ENCODE data around the gene KIAA0319L. TPM values are rescaled to one million over a fixed set of nuclear protein-coding genes. Genes with fewer than 3 reads are reported as not detected.
A peak's percentile ranks its signal among the peaks of the same experiment; 100 is the strongest.

Gene KIAA0319L
- total and polyA plus RNA-seq, 8 donors = 13.1 to 146 (median 39.1) TPM

DNA sequence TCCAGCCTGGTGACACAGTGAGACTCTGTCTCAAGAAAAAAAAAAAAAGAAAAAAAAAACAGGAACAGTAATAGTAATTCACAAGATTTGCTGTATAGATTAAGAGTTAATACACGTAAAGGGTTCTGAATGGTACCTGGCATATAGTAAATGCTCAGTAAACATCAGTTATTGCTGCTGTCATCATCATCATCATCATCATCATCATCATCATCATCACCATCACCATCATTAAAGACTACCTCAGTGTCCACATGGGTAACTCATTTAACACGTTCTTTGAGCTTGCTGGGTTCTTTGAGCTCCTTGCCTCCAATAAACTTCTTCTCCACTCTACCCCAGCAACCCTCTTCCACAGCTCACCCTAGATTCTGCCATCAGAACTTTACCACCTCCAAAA, 55.0 kb downstream of the KIAA0319L start:
- intact Hi-C loops (cut with DNase I; ENCODE audit: low total_unique reads) = no loop called here
- H3K27me3 ChIP-seq = no peaks in the 10 kb centered on the region
- DNase-seq = no peak
- H3K36me3 ChIP-seq = peaks cover 0 to 18% (median 14%) of the 10 kb centered on the region in 4 donors
- WGBS, 5 donors = 93 to 100% (median 94%) methylated on average over 2 of the region's 2 CpGs
- peaks cover 13 to 41% (median 30%) of the 10 kb centered on the region in 4 donors for H3K4me1 ChIP-seq
- no peak overlapping the region for H3K4me3 ChIP-seq
- H3K9me3 ChIP-seq = no peaks in the 10 kb centered on the region
- H3K27ac ChIP-seq = no peak overlapping the region
- TF ChIP-seq, protein P1, sequence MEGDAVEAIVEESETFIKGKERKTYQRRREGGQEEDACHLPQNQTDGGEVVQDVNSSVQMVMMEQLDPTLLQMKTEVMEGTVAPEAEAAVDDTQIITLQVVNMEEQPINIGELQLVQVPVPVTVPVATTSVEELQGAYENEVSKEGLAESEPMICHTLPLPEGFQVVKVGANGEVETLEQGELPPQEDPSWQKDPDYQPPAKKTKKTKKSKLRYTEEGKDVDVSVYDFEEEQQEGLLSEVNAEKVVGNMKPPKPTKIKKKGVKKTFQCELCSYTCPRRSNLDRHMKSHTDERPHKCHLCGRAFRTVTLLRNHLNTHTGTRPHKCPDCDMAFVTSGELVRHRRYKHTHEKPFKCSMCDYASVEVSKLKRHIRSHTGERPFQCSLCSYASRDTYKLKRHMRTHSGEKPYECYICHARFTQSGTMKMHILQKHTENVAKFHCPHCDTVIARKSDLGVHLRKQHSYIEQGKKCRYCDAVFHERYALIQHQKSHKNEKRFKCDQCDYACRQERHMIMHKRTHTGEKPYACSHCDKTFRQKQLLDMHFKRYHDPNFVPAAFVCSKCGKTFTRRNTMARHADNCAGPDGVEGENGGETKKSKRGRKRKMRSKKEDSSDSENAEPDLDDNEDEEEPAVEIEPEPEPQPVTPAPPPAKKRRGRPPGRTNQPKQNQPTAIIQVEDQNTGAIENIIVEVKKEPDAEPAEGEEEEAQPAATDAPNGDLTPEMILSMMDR (IDR thresholded peaks at IDR 0.05) = no peak
- TF ChIP-seq POLR2A (IDR thresholded peaks at IDR 0.05) (no peak), EP300 (IDR thresholded peaks at IDR 0.05) (no peak), POLR2AphosphoS5 (IDR thresholded peaks at IDR 0.05) (no peak)

DNA sequence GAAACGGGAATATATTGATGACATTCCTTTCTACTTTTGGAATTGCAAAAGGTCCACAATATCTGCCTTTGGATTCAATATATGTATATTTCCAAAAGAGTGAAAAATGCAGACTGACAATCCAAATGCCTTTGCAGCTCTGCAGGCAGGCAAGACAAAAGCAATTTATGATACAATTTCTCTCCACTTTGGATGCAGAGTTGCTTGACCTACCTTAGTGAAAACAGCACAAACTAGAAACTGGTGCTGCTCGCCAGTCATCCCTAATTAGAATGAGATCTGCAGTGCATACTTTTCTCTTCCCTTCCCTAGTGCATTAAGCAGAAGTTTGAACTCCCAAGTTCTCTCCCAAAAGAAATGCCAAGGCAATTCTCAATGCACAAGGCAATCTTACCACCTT, 56.8 kb downstream of the KIAA0319L start:
- peak overlapping the region in 1 of 5 donors; percentile 4 for H3K27ac ChIP-seq

DNA sequence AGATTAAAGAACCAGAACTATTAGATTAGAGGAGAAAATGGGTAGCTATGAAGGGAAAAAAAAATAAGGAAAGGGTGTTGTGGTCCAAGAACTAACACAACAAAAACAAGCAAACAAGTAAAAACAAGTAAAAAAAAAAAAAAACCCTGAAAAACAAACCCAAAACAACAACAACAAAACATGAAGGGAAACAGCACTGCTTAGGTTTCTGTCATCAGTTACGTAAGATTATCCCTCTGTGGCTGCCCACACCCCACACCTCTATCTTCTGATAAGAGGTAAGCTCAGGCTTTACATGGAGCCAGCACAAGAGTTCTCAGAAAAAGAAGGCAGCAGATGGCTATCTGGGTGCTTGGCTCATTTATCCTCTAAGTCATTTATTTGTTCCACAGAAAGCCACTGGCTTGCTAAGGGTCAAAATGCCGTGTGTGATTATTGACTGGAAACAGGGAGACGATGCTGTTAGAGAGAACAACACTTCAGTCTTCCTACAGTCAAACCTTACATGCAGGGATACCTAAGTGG, 57.5 kb downstream of the KIAA0319L start:
- Histone ChIP-seq H3K27ac (peak overlapping the region in 4 of 5 donors; percentile 4 to 17 (median 16)), H3K4me1 (peaks cover 0 to 23% (median 14%) of the 10 kb centered on the region in 4 donors), H3K27me3 (no peaks in the 10 kb centered on the region), H3K9me3 (no peaks in the 10 kb centered on the region), H3K4me3 (no peak overlapping the region), H3K36me3 (peaks cover 0 to 4% (median 0%) of the 10 kb centered on the region in 4 donors)
- peak; percentile 31 to 32 for DNase-seq
- intact Hi-C loops (cut with DNase I; ENCODE audit: low total_unique reads) = no loop called here
- WGBS, 5 donors = 11 to 42% (median 26%) methylated on average over 3 of the region's 3 CpGs
- TF ChIP-seq EP300 (IDR thresholded peaks at IDR 0.05) (no peak), POLR2A (IDR thresholded peaks at IDR 0.05) (no peak), POLR2AphosphoS5 (IDR thresholded peaks at IDR 0.05) (no peak)
- TF ChIP-seq, protein P1 (IDR thresholded peaks at IDR 0.05) = no peak

More for the DNA sequence above, 56.8 kb downstream of the KIAA0319L start:
- TF ChIP-seq, protein P1 (IDR thresholded peaks at IDR 0.05) = no peak
- TF ChIP-seq EP300 (IDR thresholded peaks at IDR 0.05) (no peak), POLR2A (IDR thresholded peaks at IDR 0.05) (no peak), POLR2AphosphoS5 (IDR thresholded peaks at IDR 0.05) (no peak)
- H3K36me3 ChIP-seq = peaks cover 0 to 1% (median 0%) of the 10 kb centered on the region in 4 donors
- 42 to 69% (median 53%) methylated on average over 2 of the region's 2 CpGs for WGBS, 5 donors
- intact Hi-C loops (cut with DNase I; ENCODE audit: low total_unique reads) = no loop called here
- no peak for DNase-seq
- H3K9me3 ChIP-seq = no peaks in the 10 kb centered on the region
- no peak overlapping the region for H3K4me3 ChIP-seq
- H3K27me3 ChIP-seq = no peaks in the 10 kb centered on the region
- H3K4me1 ChIP-seq = peaks cover 0 to 25% (median 14%) of the 10 kb centered on the region in 4 donors

DNA sequence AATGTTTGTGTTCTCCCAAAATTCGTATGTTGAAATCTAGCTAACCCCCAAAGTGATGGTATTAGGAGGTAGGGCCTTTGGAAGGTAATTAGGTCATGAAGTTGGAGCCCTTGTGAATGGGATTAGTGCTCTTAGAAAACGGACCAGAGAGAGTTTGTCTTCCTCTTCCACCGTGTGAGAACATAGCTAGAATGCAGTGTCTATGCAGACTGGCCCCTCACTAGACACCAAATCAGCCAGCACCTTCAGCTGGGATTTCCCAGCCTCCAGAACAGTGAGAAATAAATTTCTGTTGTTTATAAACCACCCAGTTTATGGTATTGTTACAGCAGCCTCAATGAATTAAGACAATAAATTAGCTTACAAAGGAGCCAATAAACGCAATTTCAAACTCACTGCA, 58.0 kb downstream of the KIAA0319L start:
- H3K4me1 ChIP-seq = peaks cover 0 to 23% (median 14%) of the 10 kb centered on the region in 4 donors
- intact Hi-C loops (cut with DNase I; ENCODE audit: low total_unique reads) = no loop called here
- H3K27ac ChIP-seq = no peak overlapping the region
- WGBS, 5 donors = 73 to 83% (median 78%) methylated on average over 4 of the region's 4 CpGs
- H3K27me3 ChIP-seq = no peaks in the 10 kb centered on the region
- DNase-seq = no peak
- no peaks in the 10 kb centered on the region for H3K9me3 ChIP-seq
- TF ChIP-seq POLR2AphosphoS5 (IDR thresholded peaks at IDR 0.05) (no peak), EP300 (IDR thresholded peaks at IDR 0.05) (no peak), POLR2A (IDR thresholded peaks at IDR 0.05) (no peak)
- TF ChIP-seq, protein P1 (IDR thresholded peaks at IDR 0.05) = no peak
- peaks cover 0 to 9% (median 2%) of the 10 kb centered on the region in 4 donors for H3K36me3 ChIP-seq
- H3K4me3 ChIP-seq = no peak overlapping the region

Data from stomach (tissue), 9 donors.